Brain microvascular endothelial cell (primary cell): ENCODE data around the gene ZNF541.

Experiments
- DNase-seq: peaks from one replicate; pipeline ENCODE4 v3.0.0-alpha.2; 2020
- H3K27ac ChIP-seq: fragments of 250-450 bp; sonication (Bioruptor Pico); 2 replicates; pipeline ENCODE4 v1.5.1; 2020; ENCODE audit warnings: mild to moderate bottlenecking, moderate library complexity
- H3K27me3 ChIP-seq: fragments of 250-450 bp; sonication (Bioruptor Pico); replicated peaks from 2 replicates; pipeline ENCODE4 v1.5.1; 2020; ENCODE audit warnings: mild to moderate bottlenecking
- H3K36me3 ChIP-seq: fragments of 250-450 bp; sonication (Bioruptor Pico); replicated peaks from 2 replicates; pipeline ENCODE4 v1.5.1; 2020; ENCODE audit warnings: mild to moderate bottlenecking
- H3K4me3 ChIP-seq: 2 replicates; pipeline ENCODE4 v1.5.1; 2011; ENCODE audit warnings: low read depth, mild to moderate bottlenecking, control low read depth, low read length, moderate library complexity
- in situ Hi-C: cut with HindIII; loops from 2 replicates; pipeline ENCODE4 v1.10.0; 2017; ENCODE audit warnings: low sequenced_read_pairs, low pct_ligation_motif_present
- TF ChIP-seq, protein P1 (sequence below): IDR thresholded peaks from 2 replicates; pipeline ENCODE4 v1.5.1; 2011; ENCODE audit warnings: low read depth, mild to moderate bottlenecking, moderate library complexity, low read length, control low read depth, inconsistent platforms; ENCODE audit errors: missing control alignments

Gene ZNF541

GRCh38 chr19:47580397-47580796, 7.4 kb upstream of the ZNF541 start:
- Histone ChIP-seq H3K36me3 (no peaks in the 10 kb centered on the region), H3K27ac (no peak overlapping the region), H3K4me3 (no peak overlapping the region), H3K27me3 (no peaks in the 10 kb centered on the region)
- in situ Hi-C loops = no loop called here
- no peak for DNase-seq
- TF ChIP-seq, protein P1, sequence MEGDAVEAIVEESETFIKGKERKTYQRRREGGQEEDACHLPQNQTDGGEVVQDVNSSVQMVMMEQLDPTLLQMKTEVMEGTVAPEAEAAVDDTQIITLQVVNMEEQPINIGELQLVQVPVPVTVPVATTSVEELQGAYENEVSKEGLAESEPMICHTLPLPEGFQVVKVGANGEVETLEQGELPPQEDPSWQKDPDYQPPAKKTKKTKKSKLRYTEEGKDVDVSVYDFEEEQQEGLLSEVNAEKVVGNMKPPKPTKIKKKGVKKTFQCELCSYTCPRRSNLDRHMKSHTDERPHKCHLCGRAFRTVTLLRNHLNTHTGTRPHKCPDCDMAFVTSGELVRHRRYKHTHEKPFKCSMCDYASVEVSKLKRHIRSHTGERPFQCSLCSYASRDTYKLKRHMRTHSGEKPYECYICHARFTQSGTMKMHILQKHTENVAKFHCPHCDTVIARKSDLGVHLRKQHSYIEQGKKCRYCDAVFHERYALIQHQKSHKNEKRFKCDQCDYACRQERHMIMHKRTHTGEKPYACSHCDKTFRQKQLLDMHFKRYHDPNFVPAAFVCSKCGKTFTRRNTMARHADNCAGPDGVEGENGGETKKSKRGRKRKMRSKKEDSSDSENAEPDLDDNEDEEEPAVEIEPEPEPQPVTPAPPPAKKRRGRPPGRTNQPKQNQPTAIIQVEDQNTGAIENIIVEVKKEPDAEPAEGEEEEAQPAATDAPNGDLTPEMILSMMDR = no peak

DNA sequence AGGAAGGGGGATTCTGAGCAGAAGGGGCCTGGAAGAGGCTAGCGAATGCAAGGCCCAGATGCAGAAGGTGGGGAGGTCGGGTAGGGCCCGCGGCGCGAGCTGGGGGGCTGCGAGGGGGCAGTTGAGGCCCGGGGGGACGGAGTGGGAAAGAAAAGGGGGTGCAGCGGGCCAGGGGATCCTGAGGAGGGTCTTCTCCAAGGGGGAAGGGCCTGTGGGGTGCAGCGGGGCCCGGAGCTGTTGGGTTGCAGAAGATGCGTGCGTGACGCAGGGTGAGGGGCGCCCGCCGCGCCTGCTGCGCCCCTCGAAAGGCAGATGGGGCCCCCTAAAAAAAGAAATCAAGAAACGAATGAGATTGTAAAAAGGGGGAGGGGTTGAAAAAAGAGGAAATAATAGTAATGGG, 313 bp downstream of the ZNF541 start:
- TF ChIP-seq, protein P1 = no peak
- Histone ChIP-seq H3K4me3 (no peak overlapping the region), H3K36me3 (no peaks in the 10 kb centered on the region), H3K27ac (no peak overlapping the region), H3K27me3 (no peaks in the 10 kb centered on the region)
- in situ Hi-C loops = no loop called here
- no peak for DNase-seq

GRCh38 chr19:47569331-47569730, 3.6 kb downstream of the ZNF541 start:
- in situ Hi-C loops = no loop called here
- DNase-seq = no peak
- no peak overlapping the region for H3K27ac ChIP-seq
- TF ChIP-seq, protein P1 = no peak
- no peaks in the 10 kb centered on the region for H3K27me3 ChIP-seq
- H3K4me3 ChIP-seq = no peak overlapping the region
- H3K36me3 ChIP-seq = no peaks in the 10 kb centered on the region

GRCh38 chr19:47564081-47564480, 8.9 kb downstream of the ZNF541 start:
- Histone ChIP-seq H3K27me3 (no peaks in the 10 kb centered on the region), H3K27ac (no peak overlapping the region), H3K4me3 (no peak overlapping the region), H3K36me3 (no peaks in the 10 kb centered on the region)
- in situ Hi-C loops = no loop called here
- DNase-seq = no peak
- TF ChIP-seq, protein P1 = no peak

- H3K4me3 ChIP-seq = no peak overlapping the region
- no peak for DNase-seq
- H3K27me3 ChIP-seq = no peaks in the 10 kb centered on the region
- no peaks in the 10 kb centered on the region for H3K36me3 ChIP-seq
- TF ChIP-seq, protein P1 = no peak
- in situ Hi-C loops = no loop called here
- no peak overlapping the region for H3K27ac ChIP-seq
These were observed 11.4 kb downstream of the ZNF541 start for GRCh38 chr19:47561440-47562057.

DNA sequence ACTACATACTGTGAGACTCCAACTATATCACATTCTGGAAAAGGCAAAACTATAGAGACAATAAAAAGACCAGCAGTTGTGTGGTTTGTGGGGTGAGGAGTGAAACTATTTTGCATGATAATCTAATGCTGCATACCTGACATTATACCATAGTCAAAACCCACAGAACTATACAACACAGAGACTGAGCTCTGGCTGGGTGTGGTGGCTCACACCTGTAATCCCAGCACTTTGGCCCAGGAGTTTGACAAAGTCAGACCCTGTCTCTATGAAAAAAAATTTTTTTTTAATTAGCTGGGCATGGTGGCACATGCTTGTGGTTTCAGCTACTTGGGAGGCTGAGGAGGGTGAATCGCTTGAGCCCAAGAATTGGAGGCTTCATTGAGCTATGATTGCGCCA, 11.9 kb downstream of the ZNF541 start:
- DNase-seq = no peak
- no peaks in the 10 kb centered on the region for H3K27me3 ChIP-seq
- in situ Hi-C loops = no loop called here
- TF ChIP-seq, protein P1 = no peak
- no peaks in the 10 kb centered on the region for H3K36me3 ChIP-seq
- H3K27ac ChIP-seq = no peak overlapping the region
- no peak overlapping the region for H3K4me3 ChIP-seq
